Middle frontal gyrus (tissue), 1 donor: ENCODE results near the gene SEC31A.
A peak's percentile ranks its signal among the peaks of the same experiment; 100 is the strongest.

ENCODE experiments used
- DNase-seq: peaks from one replicate; pipeline ENCODE4 v3.0.0-alpha.2; 2015; ENCODE audit warnings: low spot score; ENCODE audit errors: extremely low spot score

Gene SEC31A

DNA sequence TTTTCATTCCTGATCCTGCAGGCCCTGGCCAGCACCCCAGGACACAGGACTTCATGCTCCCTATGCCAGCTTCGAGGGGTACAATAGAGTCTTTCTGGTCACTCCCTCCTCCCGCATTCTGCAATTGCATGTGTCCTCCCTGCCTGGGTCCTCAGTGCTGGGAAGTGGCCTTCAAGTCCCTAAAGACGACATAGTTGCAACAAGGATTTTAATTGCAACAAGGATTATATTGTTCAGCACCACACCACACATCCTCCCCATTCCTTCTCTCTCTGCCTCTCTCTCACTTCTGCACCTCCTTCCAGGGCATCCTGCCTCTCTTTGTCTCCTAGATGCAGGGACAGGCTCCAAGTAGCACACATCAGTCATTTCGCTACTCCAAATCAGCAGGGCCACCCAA lies 117.9 kb downstream of the SEC31A start:
- DNase-seq, result no peak

DNA sequence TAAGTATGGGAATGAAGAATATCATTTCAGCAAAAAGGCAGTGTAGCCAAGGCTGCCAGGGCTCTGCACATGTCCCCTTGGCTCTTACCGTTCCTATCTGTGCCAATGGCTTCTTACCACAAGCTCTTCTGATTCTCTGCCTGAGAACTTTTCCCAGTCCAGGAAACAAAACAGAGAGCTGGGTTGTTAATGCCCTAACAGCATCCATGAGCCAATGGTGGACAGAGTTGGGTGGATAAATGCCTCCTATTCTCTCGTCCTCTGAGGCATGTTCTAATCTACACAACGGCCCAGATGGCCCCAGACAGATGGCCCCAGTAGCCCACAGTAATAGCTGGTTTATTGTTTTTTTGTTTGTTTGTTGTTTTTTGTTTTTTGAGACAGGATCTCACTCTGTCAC lies 120.3 kb downstream of the SEC31A start:
- DNase-seq, result peak; percentile 86
